Stimulated activated CD4-positive, alpha-beta T cell treated with anti-CD3 and anti-CD28 coated beads, Interleukin-4, amount 100 ng/mL, for 48 hours (primary cell): ENCODE results near the gene NSD2.
"Not testable (repeated sequence)": the region's sequence is repeated elsewhere in the genome, so short reads cannot be mapped to it uniquely, and the experiment has no call there.

Experiments
- DNase-seq, 2 donors: peaks; one replicate each; pipeline ENCODE4 v3.0.0-alpha.2; 2020; ENCODE audit warnings: low read depth in 2 of 2

The NSD2 gene

GRCh38 chr4:1899149-1900086 lies 28.2 kb downstream of the NSD2 start:
- DNase-seq: peak; percentile 53 to 67

GRCh38 chr4:1900087-1900433 lies 28.9 kb downstream of the NSD2 start:
- no peak for DNase-seq

GRCh38 chr4:1900624-1901023 lies 29.4 kb downstream of the NSD2 start:
- DNase-seq: no peak

- no peak for DNase-seq
These were observed 29.9 kb downstream of the NSD2 start for GRCh38 chr4:1901127-1901526.

GRCh38 chr4:1902243-1902642 lies 31.1 kb downstream of the NSD2 start:
- DNase-seq: no peak

- DNase-seq: no peak
These were observed 31.8 kb downstream of the NSD2 start for GRCh38 chr4:1903035-1903434.

GRCh38 chr4:1904042-1904441 lies 32.8 kb downstream of the NSD2 start:
- DNase-seq: no peak

- DNase-seq: no peak
These were observed 36.8 kb downstream of the NSD2 start for GRCh38 chr4:1907848-1908525.

GRCh38 chr4:1909696-1910095 lies 38.5 kb downstream of the NSD2 start:
- not testable (repeated sequence) for DNase-seq

- no peak for DNase-seq
These were observed 39.5 kb downstream of the NSD2 start for GRCh38 chr4:1910643-1911042.

- not testable (repeated sequence) for DNase-seq
These were observed 40.1 kb downstream of the NSD2 start for GRCh38 chr4:1911316-1911715.

GRCh38 chr4:1922821-1923220 lies 51.6 kb downstream of the NSD2 start:
- no peak for DNase-seq

GRCh38 chr4:1927675-1928074 lies 56.5 kb downstream of the NSD2 start:
- DNase-seq: no peak

- DNase-seq: no peak
These were observed 57.4 kb downstream of the NSD2 start for GRCh38 chr4:1928356-1929239.

GRCh38 chr4:1932736-1933135 lies 61.5 kb downstream of the NSD2 start:
- DNase-seq: no peak

GRCh38 chr4:1933700-1934099 lies 62.5 kb downstream of the NSD2 start:
- no peak for DNase-seq

GRCh38 chr4:1937550-1937949 lies 66.4 kb downstream of the NSD2 start:
- no peak for DNase-seq

GRCh38 chr4:1938027-1938426 lies 66.8 kb downstream of the NSD2 start:
- DNase-seq: no peak

- no peak for DNase-seq
These were observed 68.7 kb downstream of the NSD2 start for GRCh38 chr4:1939664-1940509.

- DNase-seq: no peak
These were observed 69.4 kb downstream of the NSD2 start for GRCh38 chr4:1940566-1940965.

- DNase-seq: no peak
These were observed 72.7 kb downstream of the NSD2 start for GRCh38 chr4:1943928-1944327.
